GM18507 (cell line): Measurements from ENCODE around the gene TRPC4.

ENCODE experiments used
- DNase-seq: peaks from one replicate; pipeline ENCODE4 v3.0.0; 2011; ENCODE audit warnings: low read depth; ENCODE audit not compliant: insufficient read length; ENCODE audit errors: extremely low spot score
- FAIRE-seq: peaks from 2 replicates; lab custom pipeline; 2011; peaks lifted over from hg19 to GRCh38; lab: Jason Lieb, UNC

Gene TRPC4

GRCh38 chr13:37679043-37679442 lies 190.5 kb downstream of the TRPC4 start:
- no peak for FAIRE-seq
- no peak for DNase-seq

DNA sequence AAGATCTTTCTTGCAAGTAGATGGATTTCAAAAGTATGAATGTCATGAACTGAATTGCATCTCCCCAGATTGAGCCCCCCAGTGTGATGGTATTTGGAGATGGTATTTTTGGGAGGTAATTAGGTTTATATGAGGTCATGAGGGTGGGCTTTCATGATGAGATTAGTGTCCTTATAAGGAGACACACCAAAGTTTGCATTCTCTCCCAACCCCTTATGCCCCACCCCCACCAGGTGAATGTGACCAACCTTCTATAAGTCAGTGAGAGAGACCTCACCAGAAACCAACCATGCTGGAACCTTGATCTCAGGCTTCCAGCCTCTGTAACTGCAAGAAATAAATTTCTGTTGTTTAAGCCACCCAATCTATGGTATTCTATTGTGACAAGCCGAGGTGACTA lies 199.7 kb downstream of the TRPC4 start:
- DNase-seq = no peak
- FAIRE-seq = no peak

DNA sequence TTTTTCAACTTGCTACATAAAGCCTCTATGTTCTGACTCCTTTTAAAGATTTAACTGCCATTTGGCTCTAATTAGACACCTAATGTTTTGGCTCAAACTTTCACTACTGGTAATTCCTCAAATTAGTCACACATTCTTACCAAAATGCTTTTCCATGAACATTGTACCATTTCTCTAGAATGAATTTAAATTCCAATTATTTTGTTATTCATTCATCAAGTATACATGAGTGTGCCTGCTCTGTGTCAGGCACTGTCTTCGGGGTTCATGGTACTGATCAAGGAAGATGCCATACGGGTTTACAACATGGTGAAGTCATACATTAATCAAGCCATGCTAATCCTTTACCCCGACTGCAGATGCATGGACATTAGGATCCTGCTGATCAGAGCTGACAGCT lies 201.9 kb downstream of the TRPC4 start:
- DNase-seq (no peak), FAIRE-seq (no peak)

GRCh38 chr13:37666036-37666435 lies 203.5 kb downstream of the TRPC4 start:
- FAIRE-seq (no peak), DNase-seq (no peak)

DNA sequence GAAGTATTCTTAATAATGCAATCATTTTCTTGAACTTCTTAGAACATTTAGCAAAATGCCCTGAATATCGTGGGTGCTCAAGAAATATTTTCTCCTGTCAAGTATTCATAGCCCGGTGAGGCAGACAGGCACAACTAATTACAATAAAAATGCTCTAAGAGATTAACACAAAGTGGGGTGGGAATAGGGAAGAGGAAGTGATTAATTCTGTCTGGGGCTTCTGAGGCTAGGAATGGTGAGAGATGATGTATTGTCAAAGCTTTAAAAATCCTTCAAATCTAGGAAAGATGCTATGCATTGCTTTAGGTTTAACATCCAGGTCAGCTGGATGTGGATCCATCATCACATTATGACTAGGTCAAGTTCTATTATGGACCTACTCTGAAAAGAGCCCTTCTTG lies 204.2 kb downstream of the TRPC4 start:
- DNase-seq = no peak
- FAIRE-seq = no peak

- FAIRE-seq (no peak), DNase-seq (no peak)
Measured at GRCh38 chr13:37663724-37664123, 205.8 kb downstream of the TRPC4 start.

DNA sequence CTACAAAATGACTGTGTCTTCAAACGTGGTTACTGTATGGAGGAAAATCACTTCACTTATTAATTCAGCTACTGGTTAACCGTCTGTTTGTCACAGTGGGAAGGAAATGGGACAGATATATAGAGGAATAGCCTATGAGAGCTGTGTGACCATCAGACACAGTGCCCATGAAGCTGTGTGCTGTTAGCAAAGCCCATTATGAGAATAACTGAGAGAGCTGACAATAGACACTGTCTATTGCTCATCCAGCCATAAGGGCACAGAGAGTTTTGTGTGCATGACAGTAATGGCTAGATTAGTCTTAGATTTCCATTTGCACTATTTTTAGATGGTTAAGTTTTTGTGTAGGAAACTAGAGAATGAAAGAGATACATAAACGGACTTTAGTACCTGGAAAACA lies 206.9 kb downstream of the TRPC4 start:
- FAIRE-seq (no peak), DNase-seq (no peak)

DNA sequence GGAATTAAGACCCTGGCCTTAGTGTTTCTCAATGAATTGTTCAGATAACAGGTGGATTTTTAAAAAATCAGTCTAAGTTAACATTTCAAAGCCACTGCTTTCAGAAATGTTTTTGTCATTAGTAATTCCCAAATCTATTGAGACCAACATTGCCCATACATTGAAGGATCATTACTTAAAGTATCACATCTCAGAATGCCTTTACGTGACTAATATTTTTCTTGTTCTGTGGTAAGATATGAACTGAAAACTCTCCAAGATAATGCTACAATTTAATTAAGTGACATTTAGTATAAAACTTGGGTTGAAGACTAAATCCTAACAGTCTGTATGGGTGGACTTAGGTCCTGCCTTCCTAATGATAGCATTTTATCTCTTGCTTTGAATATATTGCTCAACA lies 211.6 kb downstream of the TRPC4 start:
- no peak for FAIRE-seq
- no peak for DNase-seq

GRCh38 chr13:37657134-37657533 lies 212.4 kb downstream of the TRPC4 start:
- no peak for FAIRE-seq
- no peak for DNase-seq

- DNase-seq = no peak
- no peak for FAIRE-seq
Measured at GRCh38 chr13:37656247-37656940, 213.2 kb downstream of the TRPC4 start.

DNA sequence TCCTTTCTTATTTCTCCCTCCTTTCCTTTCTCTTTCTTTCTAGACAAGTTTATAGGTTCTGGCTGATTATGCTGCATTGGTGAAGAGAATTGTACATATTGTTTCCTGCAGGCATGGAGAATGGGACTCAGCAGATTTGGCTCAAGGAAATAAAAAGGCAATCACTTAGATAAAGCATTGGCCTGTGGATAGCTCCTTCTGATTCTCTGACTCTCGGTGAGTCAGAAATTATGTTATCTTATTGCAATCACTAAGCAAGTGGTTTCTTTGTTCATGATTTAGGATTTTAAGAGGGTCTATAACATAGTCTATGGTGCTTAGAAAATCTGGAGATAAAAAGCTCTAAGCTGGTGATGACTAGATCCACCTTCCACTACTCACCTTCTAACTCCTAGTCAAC lies 217.0 kb downstream of the TRPC4 start:
- DNase-seq (no peak), FAIRE-seq (no peak)

GRCh38 chr13:37651891-37652290 lies 217.7 kb downstream of the TRPC4 start:
- FAIRE-seq (no peak), DNase-seq (no peak)

DNA sequence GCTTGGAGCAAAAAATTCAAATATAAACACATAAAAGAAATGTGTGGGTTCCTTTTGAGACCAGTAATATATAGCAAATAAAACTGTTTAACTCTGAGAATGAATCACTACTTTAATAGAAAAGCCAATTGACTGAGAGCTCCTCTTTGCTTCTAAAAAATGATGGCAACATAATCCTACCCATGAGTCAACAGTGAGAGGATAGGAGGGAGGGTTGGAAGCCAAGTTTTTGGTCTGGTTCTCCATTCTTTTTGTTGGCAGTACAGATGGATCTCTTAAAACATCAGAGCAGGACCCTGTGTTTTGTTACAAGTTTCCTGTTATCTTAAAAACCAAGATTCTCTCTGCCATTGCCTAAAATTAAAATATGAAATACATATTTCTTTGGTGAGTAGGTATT lies 221.0 kb downstream of the TRPC4 start:
- DNase-seq (no peak), FAIRE-seq (no peak)

DNA sequence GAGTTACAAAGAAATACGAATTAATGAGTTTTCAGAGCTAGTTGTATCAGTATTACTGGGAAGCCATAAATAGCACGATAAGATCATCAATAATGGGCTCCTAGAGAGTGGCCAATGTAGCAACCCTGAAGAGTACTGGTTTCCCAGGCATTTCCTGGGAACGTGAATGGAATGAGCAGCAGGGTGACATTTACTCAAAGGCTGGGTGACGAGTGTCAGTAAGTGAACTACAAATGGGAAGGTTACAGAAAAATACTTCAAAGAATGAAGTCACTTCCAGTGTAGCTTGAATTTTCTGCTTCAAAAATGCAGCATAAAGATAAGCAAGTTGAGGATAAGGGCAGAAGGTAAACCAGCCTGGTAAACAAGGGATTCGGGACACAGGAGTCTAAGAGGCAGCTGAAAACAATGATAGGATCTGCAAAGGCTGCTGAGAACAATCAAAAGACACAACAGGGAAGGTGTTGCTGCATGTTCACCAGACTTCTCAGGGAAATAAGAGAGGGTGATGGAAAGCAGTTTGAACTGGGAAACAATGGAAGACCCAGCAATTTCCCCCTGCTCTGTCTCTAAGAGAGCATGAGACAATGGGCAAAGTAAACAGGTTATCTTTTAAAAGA lies 222.4 kb downstream of the TRPC4 start:
- FAIRE-seq (no peak), DNase-seq (no peak)

GRCh38 chr13:37646531-37646930 lies 223.0 kb downstream of the TRPC4 start:
- FAIRE-seq (no peak), DNase-seq (no peak)

- no peak for FAIRE-seq
- no peak for DNase-seq
Measured at GRCh38 chr13:37645181-37645740, 224.3 kb downstream of the TRPC4 start.

- DNase-seq (no peak), FAIRE-seq (no peak)
Measured at GRCh38 chr13:37641391-37641790, 228.2 kb downstream of the TRPC4 start.

GRCh38 chr13:37640499-37640898 lies 229.1 kb downstream of the TRPC4 start:
- FAIRE-seq (no peak), DNase-seq (no peak)

DNA sequence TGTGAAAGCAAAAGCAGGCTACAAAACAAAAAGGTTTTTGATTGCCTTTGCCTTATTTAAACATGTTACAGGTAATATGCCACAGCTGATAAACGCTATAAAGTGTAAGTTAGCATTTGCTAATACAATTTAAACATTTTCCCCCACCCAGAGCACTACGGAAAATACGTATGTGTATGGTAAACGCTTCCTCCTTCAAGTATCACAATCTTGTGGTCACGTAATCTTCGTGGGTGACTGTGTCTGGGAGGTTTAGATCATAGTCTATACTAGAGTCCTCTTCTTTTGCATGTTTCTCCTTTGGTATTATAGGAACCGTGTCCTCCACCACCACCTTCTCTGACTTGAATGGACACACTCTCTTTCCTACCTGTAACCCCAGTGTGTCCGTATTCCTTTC lies 232.9 kb downstream of the TRPC4 start:
- DNase-seq (no peak), FAIRE-seq (no peak)

DNA sequence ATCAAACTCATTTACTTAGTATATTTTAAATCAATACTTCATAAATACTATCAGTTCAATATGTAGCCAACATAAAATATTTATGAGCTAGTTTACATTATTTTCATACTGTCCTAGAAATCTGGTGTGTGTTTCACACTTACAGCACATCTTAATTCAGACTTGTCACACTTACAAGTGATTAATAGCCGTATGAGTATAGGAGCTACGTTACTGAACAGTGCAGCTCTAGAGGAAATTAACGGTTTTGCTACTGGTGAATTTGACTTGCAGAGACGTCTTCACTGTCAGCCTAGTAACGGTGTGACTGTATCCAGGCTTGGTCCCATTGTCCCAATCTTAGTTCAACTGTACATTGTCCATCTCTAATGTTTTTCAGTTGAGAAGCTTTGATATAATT lies 237.3 kb downstream of the TRPC4 start:
- FAIRE-seq = no peak
- DNase-seq = no peak

GRCh38 chr13:37627428-37627827 lies 242.1 kb downstream of the TRPC4 start:
- no peak for DNase-seq
- no peak for FAIRE-seq
